NCI-H345 (cell line): ENCODE measurements around the gene ZFTA.

Experiments used
- DNase-seq: peaks from one replicate; lab custom pipeline; 2025; lab: John Stamatoyannopoulos, UW

The ZFTA gene

DNA sequence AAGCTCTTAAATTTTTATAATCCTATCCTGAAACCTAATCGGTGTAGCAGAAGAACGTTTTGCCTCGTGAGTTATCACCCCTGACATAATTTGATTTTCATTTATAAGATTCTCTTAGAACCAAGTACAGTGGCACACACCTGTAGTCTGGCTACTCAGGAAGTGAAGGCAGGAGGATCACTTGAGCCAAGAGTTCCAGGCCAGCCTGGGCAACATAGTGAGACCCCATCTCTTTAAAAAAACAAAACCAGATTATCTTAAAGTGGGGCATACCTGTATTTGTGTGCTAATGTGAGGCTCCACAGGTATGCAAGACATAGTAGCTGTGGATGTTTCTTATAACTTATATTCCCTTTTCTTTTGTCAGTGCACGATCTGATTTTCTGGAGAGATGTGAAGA, 19.0 kb downstream of the ZFTA start:
- DNase-seq = no peak

DNA sequence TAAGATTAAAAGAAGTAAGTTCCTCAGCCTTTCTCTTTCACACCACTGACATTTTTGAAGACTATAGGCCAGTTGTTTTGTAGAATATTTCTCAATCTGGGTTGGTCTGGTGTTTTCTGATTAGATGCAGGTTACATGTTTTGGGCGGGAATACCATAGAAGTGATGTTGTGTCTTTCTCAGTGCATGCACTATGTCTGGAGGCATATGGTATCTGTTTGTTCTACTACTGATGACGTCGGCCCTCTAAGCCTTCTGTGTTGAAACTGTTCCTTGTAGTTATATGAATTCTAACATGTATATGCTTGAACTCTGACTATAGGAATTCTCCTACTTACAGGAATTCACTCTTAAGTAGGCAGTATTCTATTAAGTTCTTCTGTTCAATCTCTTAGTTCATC, 21.6 kb downstream of the ZFTA start:
- no peak for DNase-seq

DNA sequence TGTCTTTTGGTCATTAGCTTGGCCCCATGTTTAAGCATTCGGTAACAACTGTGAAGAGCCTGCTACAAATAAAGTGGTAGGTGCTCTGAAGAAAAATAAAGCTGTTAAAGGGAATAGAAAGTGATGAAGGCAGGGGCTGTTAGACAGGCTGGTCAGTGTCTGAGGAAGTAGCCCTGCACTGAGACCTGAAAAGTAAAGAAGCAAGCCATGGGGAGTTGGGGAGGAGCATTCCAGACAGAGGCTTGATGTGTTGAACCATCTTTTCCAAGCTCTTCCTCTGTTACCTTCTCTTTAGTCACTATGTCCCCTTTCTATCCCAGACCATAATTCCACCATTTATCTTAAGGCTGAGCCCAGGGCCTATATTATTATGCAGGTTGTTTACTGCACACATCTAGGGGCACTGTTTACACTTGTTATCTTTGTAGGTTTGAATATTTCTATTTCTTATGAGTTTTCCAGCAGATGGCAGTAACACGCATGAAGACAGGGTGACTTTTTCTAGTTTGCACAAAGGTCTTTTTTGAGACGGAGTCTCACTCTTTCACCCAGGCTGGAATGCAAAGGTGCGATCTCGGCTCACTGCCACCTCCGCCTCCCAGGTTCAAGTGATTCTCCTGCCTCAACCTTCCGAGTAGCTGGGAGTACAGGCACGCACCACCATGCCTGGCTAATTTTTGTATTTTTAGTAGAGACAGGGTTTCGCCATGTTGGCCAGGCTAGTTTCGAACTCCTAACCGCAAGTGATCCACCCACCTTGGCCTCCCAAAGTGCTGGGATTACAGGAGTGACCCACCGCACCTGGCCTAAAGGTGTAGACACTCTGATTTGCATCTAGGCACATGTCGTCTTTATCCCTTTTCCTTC, 23.0 kb downstream of the ZFTA start:
- DNase-seq = no peak

DNA sequence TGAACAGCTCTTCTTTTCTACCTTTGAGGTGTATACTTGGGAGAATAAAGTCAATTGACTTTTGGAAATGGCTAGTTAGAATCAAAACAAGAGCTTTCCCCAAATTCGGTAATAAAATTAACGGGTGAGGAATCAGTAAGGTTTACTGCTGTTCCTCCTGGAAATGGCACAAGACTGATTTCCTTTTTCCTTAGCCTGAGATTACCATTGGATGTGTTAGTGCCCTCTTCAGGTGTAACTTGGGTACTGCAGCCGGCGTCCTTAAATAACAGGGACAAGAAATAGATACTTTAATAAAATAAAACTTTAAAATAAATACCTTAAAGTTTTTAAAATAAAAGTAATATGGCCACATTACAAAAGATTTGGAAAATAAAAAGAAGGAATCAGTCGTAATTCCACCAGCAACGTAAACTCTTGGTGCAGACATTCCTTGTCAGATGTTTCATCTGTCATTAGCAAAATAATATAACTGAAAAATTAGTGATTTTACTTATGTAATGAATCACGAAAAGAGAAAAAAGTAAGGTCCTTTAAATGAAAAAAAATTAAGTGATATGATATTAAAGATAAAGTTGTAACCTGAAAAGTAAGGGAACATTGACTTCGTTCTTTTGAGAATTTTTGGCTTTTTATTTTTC, 29.7 kb downstream of the ZFTA start:
- DNase-seq = peak; percentile 53

DNA sequence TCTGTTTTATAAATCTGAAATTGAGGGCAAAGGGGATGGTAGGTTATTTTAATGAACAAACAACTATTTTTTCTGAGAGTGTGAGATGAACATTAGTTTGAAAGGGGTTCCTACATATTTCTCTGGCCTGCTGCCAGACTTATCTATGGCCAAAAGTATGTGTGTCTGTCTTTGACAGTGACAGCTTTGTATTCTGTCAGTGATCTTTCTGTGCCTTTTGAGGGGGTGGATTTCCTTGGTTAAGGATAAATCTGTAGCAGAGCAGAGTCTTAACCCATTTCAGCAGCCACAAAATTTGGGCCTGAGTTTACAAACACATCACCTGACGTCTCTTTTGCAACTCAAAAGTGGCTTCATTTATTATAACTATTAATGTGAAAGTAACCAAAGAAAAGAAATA, 30.9 kb downstream of the ZFTA start:
- no peak for DNase-seq

DNA sequence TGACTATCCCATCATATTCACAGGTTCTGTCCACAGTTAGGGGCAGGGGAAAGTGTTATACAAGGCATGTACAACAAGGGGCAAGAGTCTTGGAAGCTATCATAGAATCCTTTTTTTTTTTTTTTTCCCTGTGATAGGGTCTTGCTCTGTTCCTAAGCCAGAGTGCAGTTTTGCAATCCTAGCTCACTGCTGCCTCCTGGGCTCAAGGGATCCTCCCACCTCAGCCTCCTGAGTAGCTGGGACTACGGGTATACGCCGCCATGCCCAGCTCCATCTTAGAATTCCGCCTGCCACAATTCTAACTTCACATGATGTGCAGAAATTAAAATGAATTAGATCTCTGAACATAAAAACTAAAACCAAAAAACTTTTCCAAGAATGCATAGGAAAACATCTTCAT, 31.7 kb downstream of the ZFTA start:
- DNase-seq = no peak

DNA sequence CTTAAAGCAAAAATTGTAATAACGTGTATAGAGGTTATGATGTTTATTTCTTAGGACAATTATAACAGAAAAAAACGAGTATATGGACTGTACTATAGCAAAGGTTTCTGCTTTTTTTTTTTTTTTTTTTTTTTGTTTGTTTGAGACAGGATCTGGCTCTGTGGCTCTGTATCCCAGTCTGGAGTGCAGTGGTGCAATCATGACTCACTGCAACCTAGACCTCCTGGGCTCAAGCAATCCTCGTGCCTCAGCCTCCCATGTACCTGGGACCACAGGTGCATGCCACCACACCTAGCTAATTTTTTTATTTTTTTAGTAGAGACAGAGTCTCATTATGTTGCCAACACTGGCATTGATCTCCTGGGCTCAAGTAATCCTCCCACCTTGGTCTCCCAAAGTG, 39.2 kb downstream of the ZFTA start:
- DNase-seq = no peak

DNA sequence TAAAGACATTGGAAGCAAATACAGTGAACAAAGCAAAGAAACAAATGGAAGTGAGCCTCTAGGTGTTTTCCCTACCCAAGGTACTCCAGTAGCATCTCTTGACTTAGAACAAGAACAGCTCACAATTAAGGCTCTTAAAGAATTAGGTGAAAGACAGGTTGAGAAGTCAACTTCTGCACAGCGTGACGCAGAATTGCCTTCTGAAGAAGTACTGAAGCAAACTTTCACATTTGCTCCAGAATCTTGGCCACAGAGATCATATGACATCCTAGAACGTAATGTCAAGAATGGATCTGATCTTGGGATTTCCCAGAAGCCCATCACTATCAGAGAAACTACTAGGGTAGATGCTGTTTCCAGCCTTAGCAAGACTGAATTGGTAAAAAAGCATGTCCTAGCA, 48.0 kb downstream of the ZFTA start:
- DNase-seq = no peak

DNA sequence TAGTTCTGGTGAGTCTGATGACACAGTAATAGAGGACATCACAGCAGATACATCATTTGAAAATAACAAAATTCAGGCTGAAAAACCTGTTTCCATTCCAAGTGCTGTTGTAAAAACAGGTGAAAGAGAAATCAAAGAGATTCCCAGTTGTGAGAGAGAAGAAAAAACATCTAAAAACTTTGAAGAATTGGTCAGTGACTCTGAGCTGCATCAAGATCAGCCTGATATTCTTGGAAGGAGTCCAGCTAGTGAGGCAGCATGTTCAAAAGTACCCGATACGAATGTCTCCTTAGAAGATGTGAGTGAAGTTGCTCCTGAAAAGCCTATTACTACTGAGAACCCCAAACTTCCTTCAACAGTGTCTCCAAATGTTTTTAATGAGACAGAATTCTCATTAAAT, 48.6 kb downstream of the ZFTA start:
- no peak for DNase-seq

DNA sequence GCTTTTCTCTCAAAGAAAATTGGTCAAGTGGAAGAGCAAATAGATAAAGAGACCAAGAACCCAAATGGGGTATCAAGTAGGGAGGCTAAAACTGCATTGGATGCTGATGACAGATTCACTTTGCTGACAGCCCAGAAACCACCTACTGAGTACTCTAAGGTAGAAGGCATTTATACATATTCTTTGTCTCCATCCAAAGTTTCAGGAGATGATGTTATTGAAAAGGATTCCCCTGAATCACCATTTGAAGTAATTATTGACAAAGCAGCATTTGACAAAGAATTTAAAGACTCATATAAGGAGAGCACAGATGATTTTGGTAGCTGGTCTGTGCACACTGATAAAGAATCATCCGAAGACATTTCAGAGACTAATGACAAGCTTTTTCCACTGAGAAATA, 49.6 kb downstream of the ZFTA start:
- no peak for DNase-seq
